H1 (cell line): ENCODE measurements around the gene SEMA6D. TPM values are rescaled to one million over a fixed set of nuclear protein-coding genes. Genes with fewer than 3 reads are reported as not detected.

Source experiments
- ATF2 ChIP-seq: IDR thresholded peaks from 2 replicates; pipeline ENCODE4 v1.6.1; 2012; ENCODE audit warnings: low read length, inconsistent platforms
- BACH1 ChIP-seq: IDR thresholded peaks from 2 replicates; pipeline ENCODE4 v1.6.1; 2012; ENCODE audit warnings: low read length, improper control_type of control experiment
- CBX8 ChIP-seq: fragments of 300-800, 300-1000 bp; sonication (generic); IDR thresholded peaks from 2 replicates; pipeline ENCODE4 v1.7.1; 2016; ENCODE audit warnings: low read depth, low read length, borderline replicate concordance
- CHD1 ChIP-seq: IDR thresholded peaks from 2 replicates; pipeline ENCODE4 v1.6.1; 2012; ENCODE audit warnings: low read depth, low read length, improper control_type of control experiment
- CHD2 ChIP-seq: IDR thresholded peaks from 2 replicates; pipeline ENCODE4 v1.6.1; 2012; ENCODE audit warnings: low read length, improper control_type of control experiment
- CHD7 ChIP-seq: fragments of 300-600 bp; sonication (generic); IDR thresholded peaks from 2 replicates; pipeline ENCODE4 v1.7.1; 2012; ENCODE audit warnings: low read length, moderate library complexity, mild to moderate bottlenecking, inconsistent platforms; ENCODE audit not compliant: insufficient replicate concordance
- CREB1 ChIP-seq: IDR thresholded peaks from 2 replicates; pipeline ENCODE4 v1.6.1; 2012; ENCODE audit warnings: inconsistent platforms
- JUN ChIP-seq: IDR thresholded peaks from 2 replicates; pipeline ENCODE4 v1.6.1; 2011; ENCODE audit warnings: low read depth, mild to moderate bottlenecking, improper control_type of control experiment, low read length
- KDM1A ChIP-seq: fragments of 200-600, 300-600 bp; sonication (generic); IDR thresholded peaks from 2 replicates; pipeline ENCODE4 v1.7.1; 2016; ENCODE audit warnings: mild to moderate bottlenecking, low read length, borderline replicate concordance
- SIRT6 ChIP-seq: IDR thresholded peaks from one replicate; pipeline ENCODE4 v1.7.1; 2012; ENCODE audit warnings: low read length, inconsistent platforms
- SRF ChIP-seq: IDR thresholded peaks from 2 replicates; pipeline ENCODE4 v1.6.1; 2011; ENCODE audit warnings: mild to moderate bottlenecking, low read depth, low read length, moderate library complexity
- polyA plus RNA-seq, 7 experiments: library from polyadenylated mRNA; depleted of rRNA in 3 of 7; stranded (reverse) in 5 of 7; unstranded in 2 of 7; fragments of >200 nt in 5 of 7; fragments of 200-250 nt in 2 of 7; gene quantifications; 1 replicate in 5 of 7; 2 replicates in 1 of 7; 4 replicates in 1 of 7; pipeline versions ENCODE4 v1.2.1 to v1.2.3, GENCODE V29; 2011 to 2013; ENCODE audit warnings: missing spikeins in 2 of 7, mixed read lengths in 2 of 7
- total RNA-seq: library from RNA; stranded (reverse); fragmentation: NEBNext Ultra II Directional; extraction: Animal tissue kit (Norgen Biotek cat#: 25700); gene quantifications from 2 replicates; pipeline ENCODE4 v1.2.1, GENCODE V29; 2021

Gene SEMA6D
- total and polyA plus RNA-seq, 2 of the 8 experiments (the other 6 are each of a cell fraction or from before 2014, with no cell fraction given), result 2.2 to 3.8 TPM

GRCh38 chr15:47733085-47733484 lies 15.8 kb downstream of the SEMA6D start (continued):
- TF ChIP-seq CHD7 (no peak), KDM1A (no peak), CREB1 (no peak), CHD1 (no peak), JUN (no peak), CBX8 (no peak), BACH1 (no peak), ATF2 (no peak), SIRT6 (no peak), SRF (no peak), CHD2 (no peak)
- TF ChIP-seq, all 59 proteins: peak for 0
